GM23248 (cell line): Measurements from ENCODE around the gene GNA14. TPM values are rescaled to one million over a fixed set of nuclear protein-coding genes. Genes with fewer than 3 reads are reported as not detected.
"Not testable (repeated sequence)": the region's sequence is repeated elsewhere in the genome, so short reads cannot be mapped to it uniquely, and the experiment has no call there.

ENCODE experiments used
- DNase-seq: peaks from one replicate; pipeline ENCODE4 v3.0.0-alpha.2; 2015
- H2AFZ ChIP-seq: fragments of 200-600 bp; sonication (generic); 2 replicates; pipeline ENCODE4 v1.6.1; 2016; ENCODE audit warnings: antibody characterized with exemption
- H3F3A ChIP-seq: fragments of 200-600 bp; sonication (generic); 2 replicates; pipeline ENCODE4 v1.6.1; 2016; ENCODE audit warnings: mild to moderate bottlenecking, antibody characterized with exemption, mixed run types; ENCODE audit not compliant: insufficient read depth
- H3K27ac ChIP-seq: fragments of 200-600 bp; sonication (generic); 2 replicates; pipeline ENCODE4 v1.5.1; 2016; ENCODE audit warnings: mild to moderate bottlenecking
- H3K27me3 ChIP-seq: fragments of 200-600 bp; sonication (generic); replicated peaks from 2 replicates; pipeline ENCODE4 v1.6.1; 2016; ENCODE audit warnings: mild to moderate bottlenecking; ENCODE audit not compliant: insufficient read depth
- H3K36me3 ChIP-seq: fragments of 200-600 bp; sonication (generic); 2 replicates; pipeline ENCODE4 v1.6.1; 2016; ENCODE audit warnings: low read depth, mild to moderate bottlenecking
- H3K4me1 ChIP-seq: fragments of 200-600 bp; sonication (generic); 2 replicates; pipeline ENCODE4 v1.6.1; 2016; ENCODE audit warnings: mild to moderate bottlenecking; ENCODE audit not compliant: insufficient read depth
- H3K4me2 ChIP-seq: fragments of 200-600 bp; sonication (generic); one replicate; pipeline ENCODE4 v1.6.1; 2016; ENCODE audit warnings: mild to moderate bottlenecking; ENCODE audit not compliant: unreplicated experiment
- H3K4me3 ChIP-seq: fragments of 200-600 bp; sonication (generic); 2 replicates; pipeline ENCODE4 v1.5.1; 2016; ENCODE audit warnings: mild to moderate bottlenecking
- H3K79me2 ChIP-seq: fragments of 200-600 bp; sonication (generic); 2 replicates; pipeline ENCODE4 v1.6.1; 2016; ENCODE audit warnings: mild to moderate bottlenecking; ENCODE audit not compliant: insufficient read depth
- H3K9ac ChIP-seq: fragments of 200-600 bp; sonication (generic); 2 replicates; pipeline ENCODE4 v1.6.1; 2016; ENCODE audit warnings: mild to moderate bottlenecking
- H3K9me2 ChIP-seq: fragments of 200-600 bp; sonication (generic); 2 replicates; pipeline ENCODE4 v1.6.1; 2016; ENCODE audit warnings: mixed run types, mild to moderate bottlenecking, moderate library complexity; ENCODE audit not compliant: insufficient read depth
- H3K9me3 ChIP-seq: fragments of 200-600 bp; sonication (generic); one replicate; pipeline ENCODE4 v1.6.1; 2017; ENCODE audit warnings: low read depth
- H4K20me1 ChIP-seq: fragments of 200-600 bp; sonication (generic); 2 replicates; pipeline ENCODE4 v1.6.0; 2016; ENCODE audit not compliant: insufficient read depth
- EZH2 ChIP-seq: fragments of 200-600 bp; sonication (generic); IDR thresholded peaks from 2 replicates; pipeline ENCODE4 v1.6.1; 2018; ENCODE audit warnings: antibody characterized with exemption, mild to moderate bottlenecking; ENCODE audit not compliant: insufficient read depth, poor library complexity, severe bottlenecking
- EZH2phosphoT487 ChIP-seq: fragments of 200-600 bp; sonication (generic); IDR thresholded peaks from 2 replicates; pipeline ENCODE4 v1.6.1; 2018; ENCODE audit warnings: antibody characterized with exemption, moderate library complexity, mild to moderate bottlenecking, low read depth; ENCODE audit not compliant: insufficient read depth
- WGBS, 2 experiments: methylation state at CpG; one replicate each; pipeline ENCODE4 v1.1.6; 2015 to 2017; ENCODE audit warnings: low lambda C conversion rate in 2 of 2, low coverage in 1 of 2; ENCODE audit errors: missing lambda C conversion rate in 2 of 2; 5-methylcytosine and 5-hydroxymethylcytosine counted together
- in situ Hi-C: fragments of 300-500 bp; cut with MboI; formaldehyde crosslinking; loops from 2 replicates; pipeline ENCODE4 v1.15.0; 2020
- polyA plus RNA-seq: library from polyadenylated mRNA; unstranded; fragments of >200 nt; fragmentation: Nextera tagmentation; extraction: Ambion mirVana; gene quantifications from 2 replicates; pipeline ENCODE4 v1.2.1, GENCODE V29; 2016
- total RNA-seq: library from RNA; depleted of rRNA; stranded (reverse); fragments of >200 nt; shearing (Covaris generic); gene quantifications from 2 replicates; pipeline ENCODE4 v1.2.3, GENCODE V29; 2014

GNA14 gene
- total and polyA plus RNA-seq, 2 experiments from 2014 or later: 0.11 to 0.24 TPM

- TF ChIP-seq EZH2: no peak
- TF ChIP-seq EZH2phosphoT487: no peak
- Histone ChIP-seq H3K9me3 (no peaks in the 10 kb centered on the region), H3K4me2 (no peak overlapping the region), H3K9ac (no peak overlapping the region), H3K27ac (no peak overlapping the region), H3K9me2 (no peaks in the 10 kb centered on the region), H2AFZ (no peak overlapping the region), H3K79me2 (no peaks in the 10 kb centered on the region), H4K20me1 (no peaks in the 10 kb centered on the region), H3K27me3 (no peaks in the 10 kb centered on the region), H3K36me3 (no peaks in the 10 kb centered on the region), H3K4me1 (peaks cover 5% of the 10 kb centered on the region), H3K4me3 (no peak overlapping the region), H3F3A (peaks cover 5% of the 10 kb centered on the region; the same call in 1 of the 2 replicates)
- WGBS, 2 experiments: 56% methylated on average over 4 of the region's 4 CpGs
- in situ Hi-C loops: no loop called here
- peak; percentile 2 for DNase-seq
Measured at GRCh38 chr9:77403239-77403638, 244.9 kb downstream of the GNA14 start.

GRCh38 chr9:77402286-77402685 is 245.8 kb downstream of the GNA14 start:
- no peaks in the 10 kb centered on the region for H4K20me1 ChIP-seq
- peak; percentile 37 for DNase-seq
- no peak overlapping the region for H3K27ac ChIP-seq
- no peak for TF ChIP-seq EZH2phosphoT487
- no peak for TF ChIP-seq EZH2
- H2AFZ ChIP-seq: no peak overlapping the region
- H3K4me1 ChIP-seq: peaks cover 5% of the 10 kb centered on the region
- H3K9me2 ChIP-seq: no peaks in the 10 kb centered on the region
- no peak overlapping the region for H3K9ac ChIP-seq
- H3K9me3 ChIP-seq: no peaks in the 10 kb centered on the region
- no peak overlapping the region for H3K4me3 ChIP-seq
- no peaks in the 10 kb centered on the region for H3K79me2 ChIP-seq
- in situ Hi-C loops: no loop called here
- peaks cover 5% of the 10 kb centered on the region; the same call in 1 of the 2 replicates for H3F3A ChIP-seq
- peak overlapping the region; percentile 2 for H3K4me2 ChIP-seq
- 82 to 87% methylated on average over 2 of the region's 2 CpGs for WGBS, 2 experiments
- H3K36me3 ChIP-seq: no peaks in the 10 kb centered on the region
- no peaks in the 10 kb centered on the region for H3K27me3 ChIP-seq

GRCh38 chr9:77399964-77400363 is 248.2 kb downstream of the GNA14 start:
- no peak overlapping the region for H3K27ac ChIP-seq
- peaks cover 5% of the 10 kb centered on the region; the same call in 1 of the 2 replicates for H3F3A ChIP-seq
- H3K4me2 ChIP-seq: no peak overlapping the region
- no peaks in the 10 kb centered on the region for H4K20me1 ChIP-seq
- H3K9ac ChIP-seq: no peak overlapping the region
- H2AFZ ChIP-seq: no peak overlapping the region
- in situ Hi-C loops: no loop called here
- WGBS, 2 experiments: 89 to 100% methylated on average over 1 of the region's 1 CpG
- no peak for DNase-seq
- H3K79me2 ChIP-seq: no peaks in the 10 kb centered on the region
- TF ChIP-seq EZH2phosphoT487 (no peak), EZH2 (no peak)
- H3K4me1 ChIP-seq: peaks cover 5% of the 10 kb centered on the region
- H3K9me2 ChIP-seq: no peaks in the 10 kb centered on the region
- no peaks in the 10 kb centered on the region for H3K36me3 ChIP-seq
- H3K4me3 ChIP-seq: no peak overlapping the region
- H3K9me3 ChIP-seq: no peaks in the 10 kb centered on the region
- H3K27me3 ChIP-seq: no peaks in the 10 kb centered on the region

- H2AFZ ChIP-seq, H4K20me1 ChIP-seq, H3F3A ChIP-seq, H3K36me3 ChIP-seq, H3K4me2 ChIP-seq, H3K9me2 ChIP-seq, H3K27ac ChIP-seq, in situ Hi-C loops, H3K79me2 ChIP-seq, H3K9ac ChIP-seq, H3K9me3 ChIP-seq, H3K4me3 ChIP-seq, H3K27me3 ChIP-seq, H3K4me1 ChIP-seq, DNase-seq: not testable (repeated sequence)
- 92% methylated on average over 9 of the region's 9 CpGs for WGBS, 2 experiments
Measured at GRCh38 chr9:77398581-77398980, 249.5 kb downstream of the GNA14 start.

GRCh38 chr9:77392328-77392727 is 255.8 kb downstream of the GNA14 start:
- Histone ChIP-seq H3K9me3 (no peaks in the 10 kb centered on the region), H2AFZ (no peak overlapping the region), H3F3A (no peaks in the 10 kb centered on the region), H3K9me2 (no peaks in the 10 kb centered on the region), H3K9ac (no peak overlapping the region), H3K27me3 (no peaks in the 10 kb centered on the region), H3K79me2 (no peaks in the 10 kb centered on the region), H3K4me2 (no peak overlapping the region), H3K27ac (no peak overlapping the region), H3K4me1 (no peaks in the 10 kb centered on the region), H3K36me3 (no peaks in the 10 kb centered on the region), H3K4me3 (no peak overlapping the region), H4K20me1 (no peaks in the 10 kb centered on the region)
- TF ChIP-seq EZH2: no peak
- TF ChIP-seq EZH2phosphoT487: no peak
- 91 to 95% methylated on average over 7 of the region's 7 CpGs for WGBS, 2 experiments
- in situ Hi-C loops: no loop called here
- DNase-seq: no peak
